ENCODE results near the gene PCDHGC5. TPM values are rescaled to one million over a fixed set of nuclear protein-coding genes. Genes with fewer than 3 reads are reported as not detected.

The PCDHGC5 gene
- total RNA-seq, 1 donor from 2014 or later, result 7.7 TPM

DNA sequence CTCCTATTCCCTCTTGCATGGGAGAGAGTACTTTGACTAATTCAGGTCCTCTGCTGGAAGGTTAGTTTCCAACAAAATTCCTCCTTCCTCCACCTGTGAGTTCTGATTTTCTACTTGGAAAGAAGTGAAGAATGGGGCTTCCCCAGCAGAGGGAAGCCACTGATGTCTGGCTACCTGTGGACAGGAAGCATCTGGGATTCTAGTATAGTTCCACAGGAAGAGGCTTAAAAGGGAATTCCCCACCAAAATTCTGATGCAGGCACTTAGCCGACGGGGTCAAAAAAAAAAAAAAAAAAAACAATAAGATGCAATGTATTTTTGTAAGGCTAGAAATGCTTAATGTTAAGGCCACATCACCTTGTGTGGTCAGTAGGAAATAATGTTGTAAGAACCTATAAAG is 33.4 kb downstream of the PCDHGC5 start:
- H3K27ac ChIP-seq (ENCODE audit: low read depth, low read length), result peak overlapping the region; percentile 92
- H3K27me3 ChIP-seq (ENCODE audit: insufficient read depth, low read length), result no peaks in the 10 kb centered on the region
- H3K9ac ChIP-seq (ENCODE audit: low read length), result peak overlapping the region; percentile 74
- no peaks in the 10 kb centered on the region for H3K9me3 ChIP-seq (ENCODE audit: insufficient read depth, low read depth, low read length)
- no peak for DNase-seq (ENCODE audit: low read depth)
- no peak overlapping the region for H3K4me3 ChIP-seq (ENCODE audit: insufficient read depth, low read depth, low read length)
- Mint-ChIP-seq H3K4me3 (ENCODE audit: unreplicated experiment) (peak overlapping the region; percentile 70), H3K27me3 (ENCODE audit: low read depth, unreplicated experiment) (no peaks in the 10 kb centered on the region), H3K36me3 (ENCODE audit: low read depth, unreplicated experiment) (peaks cover 24% of the 10 kb centered on the region), H3K9me3 (ENCODE audit: unreplicated experiment) (no peaks in the 10 kb centered on the region), H3K4me1 (ENCODE audit: low read depth, unreplicated experiment) (peaks cover 66% of the 10 kb centered on the region), H3K27ac (ENCODE audit: unreplicated experiment) (peak overlapping the region; percentile 82)
- no peaks in the 10 kb centered on the region for H4K20me1 ChIP-seq (ENCODE audit: insufficient read depth, low read length)
- no peak for FAIRE-seq
- H3K4me2 ChIP-seq (ENCODE audit: low read length), result peak overlapping the region; percentile 70
- peaks cover 16% of the 10 kb centered on the region for H3K36me3 ChIP-seq (ENCODE audit: insufficient read depth, low read length)
- no peak for TF ChIP-seq EZH2 (IDR thresholded peaks at IDR 0.05; ENCODE audit: insufficient read depth, low read length)
- TF ChIP-seq, protein P1, sequence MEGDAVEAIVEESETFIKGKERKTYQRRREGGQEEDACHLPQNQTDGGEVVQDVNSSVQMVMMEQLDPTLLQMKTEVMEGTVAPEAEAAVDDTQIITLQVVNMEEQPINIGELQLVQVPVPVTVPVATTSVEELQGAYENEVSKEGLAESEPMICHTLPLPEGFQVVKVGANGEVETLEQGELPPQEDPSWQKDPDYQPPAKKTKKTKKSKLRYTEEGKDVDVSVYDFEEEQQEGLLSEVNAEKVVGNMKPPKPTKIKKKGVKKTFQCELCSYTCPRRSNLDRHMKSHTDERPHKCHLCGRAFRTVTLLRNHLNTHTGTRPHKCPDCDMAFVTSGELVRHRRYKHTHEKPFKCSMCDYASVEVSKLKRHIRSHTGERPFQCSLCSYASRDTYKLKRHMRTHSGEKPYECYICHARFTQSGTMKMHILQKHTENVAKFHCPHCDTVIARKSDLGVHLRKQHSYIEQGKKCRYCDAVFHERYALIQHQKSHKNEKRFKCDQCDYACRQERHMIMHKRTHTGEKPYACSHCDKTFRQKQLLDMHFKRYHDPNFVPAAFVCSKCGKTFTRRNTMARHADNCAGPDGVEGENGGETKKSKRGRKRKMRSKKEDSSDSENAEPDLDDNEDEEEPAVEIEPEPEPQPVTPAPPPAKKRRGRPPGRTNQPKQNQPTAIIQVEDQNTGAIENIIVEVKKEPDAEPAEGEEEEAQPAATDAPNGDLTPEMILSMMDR (IDR thresholded peaks at IDR 0.05; ENCODE audit: insufficient read depth, low read depth, low read length), result no peak
- H3K4me1 ChIP-seq (ENCODE audit: insufficient read depth, low read length), result peaks cover 47% of the 10 kb centered on the region
- no peak overlapping the region for H2AFZ ChIP-seq (ENCODE audit: low read depth, low read length)
- H3K79me2 ChIP-seq (ENCODE audit: insufficient read depth, low read length), result peaks cover 8% of the 10 kb centered on the region

DNA sequence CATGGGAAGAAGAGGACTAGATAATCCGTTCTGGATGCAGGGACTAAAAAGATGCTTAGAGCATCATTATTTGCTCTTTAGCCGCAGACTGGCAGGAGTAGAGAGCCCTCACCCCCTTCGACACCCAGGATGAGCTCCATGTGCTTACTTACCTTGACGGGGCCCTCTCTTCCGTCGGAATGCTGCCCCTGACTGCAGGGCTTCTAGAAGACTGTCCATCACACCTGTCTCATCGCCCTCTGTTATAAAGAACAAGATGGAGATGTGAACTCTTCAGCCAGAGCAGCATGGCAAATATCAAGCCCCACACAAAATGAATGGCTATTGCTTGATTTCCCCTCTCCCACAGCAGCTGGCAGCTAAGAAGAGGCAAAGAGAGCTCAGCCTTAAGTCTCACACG is 35.1 kb downstream of the PCDHGC5 start:
- peak overlapping the region; percentile 81 for H3K27ac Mint-ChIP-seq (ENCODE audit: unreplicated experiment)
- H3K36me3 ChIP-seq (ENCODE audit: insufficient read depth, low read length), result peaks cover 21% of the 10 kb centered on the region
- H3K27me3 Mint-ChIP-seq (ENCODE audit: low read depth, unreplicated experiment), result no peaks in the 10 kb centered on the region
- peaks cover 62% of the 10 kb centered on the region for H3K4me1 Mint-ChIP-seq (ENCODE audit: low read depth, unreplicated experiment)
- H4K20me1 ChIP-seq (ENCODE audit: insufficient read depth, low read length), result no peaks in the 10 kb centered on the region
- TF ChIP-seq, protein P1 (IDR thresholded peaks at IDR 0.05; ENCODE audit: insufficient read depth, low read depth, low read length), result no peak
- TF ChIP-seq EZH2 (IDR thresholded peaks at IDR 0.05; ENCODE audit: insufficient read depth, low read length), result no peak
- DNase-seq (ENCODE audit: low read depth) (no peak), FAIRE-seq (no peak)
- no peak overlapping the region for H3K4me3 ChIP-seq (ENCODE audit: insufficient read depth, low read depth, low read length)
- H3K36me3 Mint-ChIP-seq (ENCODE audit: low read depth, unreplicated experiment), result peaks cover 21% of the 10 kb centered on the region
- peaks cover 53% of the 10 kb centered on the region for H3K4me1 ChIP-seq (ENCODE audit: insufficient read depth, low read length)
- no peaks in the 10 kb centered on the region for H3K27me3 ChIP-seq (ENCODE audit: insufficient read depth, low read length)
- H3K9ac ChIP-seq (ENCODE audit: low read length), result peak overlapping the region; percentile 43
- H3K79me2 ChIP-seq (ENCODE audit: insufficient read depth, low read length), result peaks cover 5% of the 10 kb centered on the region
- H3K4me3 Mint-ChIP-seq (ENCODE audit: unreplicated experiment), result peak overlapping the region; percentile 22
- no peak overlapping the region for H2AFZ ChIP-seq (ENCODE audit: low read depth, low read length)
- H3K27ac ChIP-seq (ENCODE audit: low read depth, low read length), result peak overlapping the region; percentile 77
- no peaks in the 10 kb centered on the region for H3K9me3 Mint-ChIP-seq (ENCODE audit: unreplicated experiment)
- peak overlapping the region; percentile 76 for H3K4me2 ChIP-seq (ENCODE audit: low read length)
- no peaks in the 10 kb centered on the region for H3K9me3 ChIP-seq (ENCODE audit: insufficient read depth, low read depth, low read length)
